IMR-90 (cell line): Measurements from ENCODE around the gene FLT3. TPM values are rescaled to one million over a fixed set of nuclear protein-coding genes. Genes with fewer than 3 reads are reported as not detected.

Source experiments
- ATAC-seq: fragments of 200-7000 bp; cut with Tn5 transposase; 2 replicates; pipeline ENCODE4 v1.9.1; 2020; ENCODE audit warnings: low read depth, mild to moderate bottlenecking, moderate library complexity
- BruUV-seq: library from RNA; stranded (reverse); fragments of 400-500 nt; replicated peaks from 2 replicates; lab custom pipeline; 2021; lab: Mats Ljungman, UMichigan
- CTCF ChIA-PET: fragments of 300-600 bp; formaldehyde crosslinking; extraction: SDS; loops from one replicate; lab custom pipeline; 2021; ENCODE audit warnings: antibody characterized with exemption; lab: Yijun Ruan, JAX
- POLR2A ChIA-PET: fragments of 300-600 bp; sonication (Branson Sonifier 250); formaldehyde crosslinking; loops from one replicate; lab custom pipeline; 2022; ENCODE audit warnings: antibody characterized with exemption; ENCODE audit not compliant: unreplicated experiment; lab: Charles Lee
- DNase-seq: peaks from one replicate; pipeline ENCODE4 v3.0.0; 2013
- H2AFZ ChIP-seq: replicated peaks from 2 replicates; pipeline ENCODE3; 2013; ENCODE audit warnings: low read length, mild to moderate bottlenecking; ENCODE audit not compliant: poor library complexity
- H2AK5ac ChIP-seq: 2 replicates; pipeline ENCODE4 v1.6.1; 2013; ENCODE audit warnings: low read depth, low read length, inconsistent platforms
- H2AK9ac ChIP-seq: replicated peaks from 2 replicates; pipeline ENCODE3; 2013; ENCODE audit warnings: mild to moderate bottlenecking, low read depth, low read length, moderate library complexity; ENCODE audit not compliant: poor library complexity
- H2BK120ac ChIP-seq: 2 replicates; pipeline ENCODE4 v1.6.1; 2013; ENCODE audit warnings: low read depth, low read length, inconsistent platforms
- H2BK15ac ChIP-seq: 3 replicates; pipeline ENCODE4 v1.6.1; 2013; ENCODE audit warnings: low read depth, low read length, inconsistent platforms
- H2BK20ac ChIP-seq: 2 replicates; pipeline ENCODE4 v1.6.1; 2013; ENCODE audit warnings: low read depth, mild to moderate bottlenecking, inconsistent platforms, low read length, moderate library complexity
- H2BK5ac ChIP-seq: 2 replicates; pipeline ENCODE4 v1.6.1; 2013; ENCODE audit warnings: mild to moderate bottlenecking, low read depth, low read length, inconsistent platforms; ENCODE audit not compliant: poor library complexity, severe bottlenecking
- H3K14ac ChIP-seq: replicated peaks from 2 replicates; pipeline ENCODE4 v1.6.1; 2013; ENCODE audit warnings: low read depth, low read length, inconsistent platforms
- H3K18ac ChIP-seq: 2 replicates; pipeline ENCODE4 v1.6.1; 2013; ENCODE audit warnings: low read depth, low read length, control low read depth
- H3K23ac ChIP-seq: 2 replicates; pipeline ENCODE4 v1.6.1; 2013; ENCODE audit warnings: low read depth, low read length, inconsistent platforms
- H3K27ac ChIP-seq: 2 replicates; pipeline ENCODE4 v1.5.1; 2013; ENCODE audit warnings: mild to moderate bottlenecking, control low read depth, low read length; ENCODE audit not compliant: insufficient read depth
- H3K27me3 ChIP-seq: 2 replicates; pipeline ENCODE4 v1.6.1; 2013; ENCODE audit warnings: low read length; ENCODE audit not compliant: control insufficient read depth, insufficient read depth
- H3K36me3 ChIP-seq: 2 replicates; pipeline ENCODE4 v1.6.1; 2013; ENCODE audit warnings: low read length, mixed read lengths; ENCODE audit not compliant: control insufficient read depth, insufficient read depth
- H3K4ac ChIP-seq: 2 replicates; pipeline ENCODE4 v1.6.1; 2013; ENCODE audit warnings: low read depth, low read length, inconsistent platforms
- H3K4me1 ChIP-seq: 2 replicates; pipeline ENCODE4 v1.6.1; 2013; ENCODE audit warnings: low read length, mixed read lengths; ENCODE audit not compliant: control insufficient read depth, insufficient read depth
- H3K4me2 ChIP-seq: 2 replicates; pipeline ENCODE4 v1.6.1; 2013; ENCODE audit warnings: low read depth, mild to moderate bottlenecking, control low read depth, low read length, moderate library complexity
- H3K4me3 ChIP-seq: 2 replicates; pipeline ENCODE4 v1.5.1; 2013; ENCODE audit warnings: low read depth, mild to moderate bottlenecking, control low read depth, low read length, moderate library complexity; ENCODE audit not compliant: insufficient read depth
- H3K56ac ChIP-seq: 2 replicates; pipeline ENCODE4 v1.6.1; 2013; ENCODE audit warnings: low read length, inconsistent platforms; ENCODE audit not compliant: insufficient read depth; ENCODE audit errors: extremely low read depth
- H3K79me1 ChIP-seq, 2 experiments: 2 replicates each; pipeline ENCODE4 v1.6.1; 2013; ENCODE audit warnings: low read length in 2 of 2, inconsistent platforms in 1 of 2, low read depth in 1 of 2
- H3K9ac ChIP-seq: 2 replicates; pipeline ENCODE4 v1.6.1; 2013; ENCODE audit warnings: low read depth, low read length, control low read depth
- H3K9me1 ChIP-seq: 2 replicates; pipeline ENCODE4 v1.6.1; 2013; ENCODE audit warnings: low read length, inconsistent platforms; ENCODE audit not compliant: insufficient read depth
- H3K9me3 ChIP-seq: 2 replicates; pipeline ENCODE4 v1.6.1; 2013; ENCODE audit warnings: low read length; ENCODE audit not compliant: control insufficient read depth, insufficient read depth
- H4K20me1 ChIP-seq: 2 replicates; pipeline ENCODE4 v1.6.1; 2013; ENCODE audit warnings: low read length, inconsistent platforms; ENCODE audit not compliant: insufficient read depth
- H4K5ac ChIP-seq: 2 replicates; pipeline ENCODE4 v1.6.1; 2013; ENCODE audit warnings: mild to moderate bottlenecking, low read depth, low read length, control low read depth
- H4K8ac ChIP-seq, 2 experiments: 2 replicates each; pipeline ENCODE4 v1.6.1; 2013; ENCODE audit warnings: low read depth in 2 of 2, low read length in 2 of 2, control low read depth in 1 of 2, inconsistent platforms in 1 of 2
- H4K91ac ChIP-seq: 2 replicates; pipeline ENCODE4 v1.6.1; 2013; ENCODE audit warnings: low read depth, low read length, inconsistent platforms; ENCODE audit not compliant: insufficient read depth
- BHLHE40 ChIP-seq: fragments of 150-350 bp; IDR thresholded peaks from 2 replicates; pipeline ENCODE4 v1.6.1; 2016; ENCODE audit warnings: mild to moderate bottlenecking, low read depth, low read length
- CEBPB ChIP-seq: IDR thresholded peaks from 2 replicates; pipeline ENCODE4 v1.6.1; 2012; ENCODE audit warnings: low read depth, low read length, improper control_type of control experiment
- FOS ChIP-seq: fragments of 150-350 bp; IDR thresholded peaks from 2 replicates; pipeline ENCODE4 v1.6.1; 2016; ENCODE audit warnings: low read depth, low read length
- MAFK ChIP-seq: IDR thresholded peaks from 2 replicates; pipeline ENCODE4 v1.6.1; 2012; ENCODE audit warnings: low read depth, low read length, improper control_type of control experiment
- MAZ ChIP-seq: IDR thresholded peaks from 2 replicates; pipeline ENCODE4 v1.6.1; 2012; ENCODE audit warnings: low read depth, mild to moderate bottlenecking, low read length, improper control_type of control experiment, moderate library complexity, borderline replicate concordance
- NFE2L2 ChIP-seq: fragments of 150-350 bp; IDR thresholded peaks from 2 replicates; pipeline ENCODE4 v1.6.1; 2016; ENCODE audit warnings: low read depth, mild to moderate bottlenecking, low read length
- POLR2A ChIP-seq: IDR thresholded peaks from 2 replicates; pipeline ENCODE4 v1.6.1; 2012; ENCODE audit warnings: mild to moderate bottlenecking, low read depth, low read length
- RAD21 ChIP-seq: IDR thresholded peaks from 2 replicates; pipeline ENCODE4 v1.6.1; 2012; ENCODE audit warnings: low read length, improper control_type of control experiment
- RCOR1 ChIP-seq: IDR thresholded peaks from 2 replicates; pipeline ENCODE4 v1.6.1; 2012; ENCODE audit warnings: mild to moderate bottlenecking, low read length, improper control_type of control experiment; ENCODE audit not compliant: insufficient replicate concordance
- RFX5 ChIP-seq: IDR thresholded peaks from 2 replicates; pipeline ENCODE4 v1.8.0; 2012; ENCODE audit warnings: low read depth, mild to moderate bottlenecking, low read length, moderate library complexity
- SMC3 ChIP-seq: fragments of 150-350 bp; IDR thresholded peaks from 2 replicates; pipeline ENCODE4 v1.6.1; 2016; ENCODE audit warnings: low read depth, mild to moderate bottlenecking, antibody characterized with exemption, low read length, moderate library complexity
- WGBS, 2 experiments: methylation state at CpG; one replicate each; pipeline versions ENCODE4 v1.1.5 to v1.1.7; 2013; ENCODE audit warnings: missing lambda C conversion rate in 2 of 2; ENCODE audit not compliant: insufficient read length in 1 of 2; ENCODE audit errors: extremely low coverage in 2 of 2; 5-methylcytosine and 5-hydroxymethylcytosine counted together
- dilution Hi-C: fragments of 300-500 bp; cut with HindIII; formaldehyde crosslinking; loops from one replicate; pipeline ENCODE4 v1.14.3; 2018; ENCODE audit warnings: low sequenced_read_pairs; ENCODE audit not compliant: unreplicated experiment
- in situ Hi-C: fragments of 300-500 bp; cut with MboI; formaldehyde crosslinking; loops from 3 replicates; pipeline ENCODE4 v1.14.3; 2019; ENCODE audit warnings: low sequenced_read_pairs, inconsistent platforms, mixed read lengths
- intact Hi-C: fragments of 100-400 bp; cut with micrococcal nuclease; formaldehyde crosslinking; loops from 2 replicates; pipeline ENCODE4 v1.10.0; 2022
- polyA plus RNA-seq, 3 experiments: library from polyadenylated mRNA; depleted of rRNA; stranded (reverse); fragments of >200 nt; gene quantifications; 2 replicates each; pipeline ENCODE4 v1.2.3, GENCODE V29; 2012; ENCODE audit warnings: low replicate concordance in 1 of 3
- total RNA-seq: library from RNA; depleted of rRNA; stranded (reverse); fragments of >200 nt; gene quantifications from 2 replicates; pipeline ENCODE4 v1.2.3, GENCODE V29; 2012
- TF ChIP-seq, protein P1 (sequence below): conservative IDR thresholded peaks from 2 replicates; pipeline ENCODE4 v1.5.1; 2012; ENCODE audit warnings: mild to moderate bottlenecking, low read depth, low read length, improper control_type of control experiment
- TF ChIP-seq, protein P2 (sequence below): fragments of 150-350 bp; IDR thresholded peaks from 2 replicates; pipeline ENCODE4 v1.6.1; 2017; ENCODE audit warnings: mild to moderate bottlenecking, antibody characterized with exemption, low read length, low read depth
- TF ChIP-seq, protein P3 (sequence below): fragments of 150-350 bp; IDR thresholded peaks from 2 replicates; pipeline ENCODE4 v1.6.1; 2016; ENCODE audit warnings: low read depth, mild to moderate bottlenecking, low read length, moderate library complexity, borderline replicate concordance

FLT3 gene
- total and polyA plus RNA-seq, 2 of the 4 experiments (the other 2 are of a cell fraction) = not detected

DNA sequence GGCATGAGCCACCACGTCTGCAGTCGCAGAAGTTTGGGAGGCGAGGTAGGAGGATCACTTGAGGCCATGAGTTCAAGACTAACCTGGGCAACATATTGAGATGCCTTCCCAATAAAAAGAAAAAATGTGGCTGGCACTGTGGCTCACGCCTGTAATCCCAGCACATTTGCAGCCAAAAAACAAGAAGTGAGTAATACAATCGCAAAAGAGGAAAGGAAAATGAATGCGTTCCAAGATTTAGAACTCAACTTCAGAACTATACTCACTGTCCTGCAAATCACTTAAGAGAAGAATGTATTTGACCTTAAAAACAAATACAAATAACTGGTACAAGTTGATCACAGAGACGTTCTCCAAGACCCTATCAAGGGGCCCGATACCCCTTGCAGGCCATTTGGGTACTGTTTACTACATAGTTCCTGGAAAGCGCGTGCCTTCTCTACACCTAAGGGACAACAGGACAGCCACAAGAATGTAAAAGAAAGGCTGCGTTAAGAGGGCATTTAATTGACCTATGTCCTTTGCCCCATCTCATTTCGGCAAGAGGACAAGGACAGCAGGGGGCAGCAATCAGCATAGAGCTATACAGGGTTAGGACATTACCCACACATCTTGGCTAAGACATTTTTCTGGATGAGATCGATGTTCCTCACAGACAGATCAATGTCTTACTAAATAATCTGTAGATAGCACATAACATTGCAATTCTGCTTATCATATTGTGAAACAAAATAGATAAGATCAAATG lies 41.3 kb downstream of the FLT3 start:
- 76% methylated on average over 4 of the region's 13 CpGs; no CpG with 5 or more reads in 1 of the 2 experiments for WGBS, 2 experiments

More for the DNA sequence above, 41.3 kb downstream of the FLT3 start:
- Histone ChIP-seq H2BK15ac (no peak overlapping the region), H2AK9ac (no peak overlapping the region), H3K23ac (no peak overlapping the region), H4K5ac (no peak overlapping the region), H3K9me1 (no peaks in the 10 kb centered on the region), H2BK120ac (no peak overlapping the region), H2AFZ (no peak overlapping the region), H3K4me3 (no peak overlapping the region), H4K91ac (no peak overlapping the region), H4K8ac (no peak overlapping the region), H3K4me2 (no peak overlapping the region), H3K4ac (no peak overlapping the region), H3K9ac (no peak overlapping the region), H3K56ac (no peak overlapping the region), H4K20me1 (no peaks in the 10 kb centered on the region), H2BK5ac (no peak overlapping the region), H3K27me3 (peaks cover 13% of the 10 kb centered on the region), H3K4me1 (no peaks in the 10 kb centered on the region), H3K14ac (no peak overlapping the region), H2BK20ac (no peak overlapping the region), H3K9me3 (no peaks in the 10 kb centered on the region), H3K79me1 (no peaks in the 10 kb centered on the region), H3K27ac (no peak overlapping the region), H3K36me3 (no peaks in the 10 kb centered on the region), H3K18ac (no peak overlapping the region), H2AK5ac (no peak overlapping the region)
- TF ChIP-seq, protein P1, sequence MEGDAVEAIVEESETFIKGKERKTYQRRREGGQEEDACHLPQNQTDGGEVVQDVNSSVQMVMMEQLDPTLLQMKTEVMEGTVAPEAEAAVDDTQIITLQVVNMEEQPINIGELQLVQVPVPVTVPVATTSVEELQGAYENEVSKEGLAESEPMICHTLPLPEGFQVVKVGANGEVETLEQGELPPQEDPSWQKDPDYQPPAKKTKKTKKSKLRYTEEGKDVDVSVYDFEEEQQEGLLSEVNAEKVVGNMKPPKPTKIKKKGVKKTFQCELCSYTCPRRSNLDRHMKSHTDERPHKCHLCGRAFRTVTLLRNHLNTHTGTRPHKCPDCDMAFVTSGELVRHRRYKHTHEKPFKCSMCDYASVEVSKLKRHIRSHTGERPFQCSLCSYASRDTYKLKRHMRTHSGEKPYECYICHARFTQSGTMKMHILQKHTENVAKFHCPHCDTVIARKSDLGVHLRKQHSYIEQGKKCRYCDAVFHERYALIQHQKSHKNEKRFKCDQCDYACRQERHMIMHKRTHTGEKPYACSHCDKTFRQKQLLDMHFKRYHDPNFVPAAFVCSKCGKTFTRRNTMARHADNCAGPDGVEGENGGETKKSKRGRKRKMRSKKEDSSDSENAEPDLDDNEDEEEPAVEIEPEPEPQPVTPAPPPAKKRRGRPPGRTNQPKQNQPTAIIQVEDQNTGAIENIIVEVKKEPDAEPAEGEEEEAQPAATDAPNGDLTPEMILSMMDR = peak; percentile 32
- TF ChIP-seq RCOR1 (no peak), CEBPB (no peak), BHLHE40 (no peak), MAFK (no peak), NFE2L2 (no peak), MAZ (no peak), RFX5 (no peak), SMC3 (0 out of 2 replicates have a peak, but pooled peaks have one; percentile 18), RAD21 (peak; percentile 29; the same call in 1 of the 2 replicates), FOS (no peak), POLR2A (no peak)
- TF ChIP-seq, protein P2, sequence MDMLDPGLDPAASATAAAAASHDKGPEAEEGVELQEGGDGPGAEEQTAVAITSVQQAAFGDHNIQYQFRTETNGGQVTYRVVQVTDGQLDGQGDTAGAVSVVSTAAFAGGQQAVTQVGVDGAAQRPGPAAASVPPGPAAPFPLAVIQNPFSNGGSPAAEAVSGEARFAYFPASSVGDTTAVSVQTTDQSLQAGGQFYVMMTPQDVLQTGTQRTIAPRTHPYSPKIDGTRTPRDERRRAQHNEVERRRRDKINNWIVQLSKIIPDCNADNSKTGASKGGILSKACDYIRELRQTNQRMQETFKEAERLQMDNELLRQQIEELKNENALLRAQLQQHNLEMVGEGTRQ = no peak
- TF ChIP-seq, protein P3, sequence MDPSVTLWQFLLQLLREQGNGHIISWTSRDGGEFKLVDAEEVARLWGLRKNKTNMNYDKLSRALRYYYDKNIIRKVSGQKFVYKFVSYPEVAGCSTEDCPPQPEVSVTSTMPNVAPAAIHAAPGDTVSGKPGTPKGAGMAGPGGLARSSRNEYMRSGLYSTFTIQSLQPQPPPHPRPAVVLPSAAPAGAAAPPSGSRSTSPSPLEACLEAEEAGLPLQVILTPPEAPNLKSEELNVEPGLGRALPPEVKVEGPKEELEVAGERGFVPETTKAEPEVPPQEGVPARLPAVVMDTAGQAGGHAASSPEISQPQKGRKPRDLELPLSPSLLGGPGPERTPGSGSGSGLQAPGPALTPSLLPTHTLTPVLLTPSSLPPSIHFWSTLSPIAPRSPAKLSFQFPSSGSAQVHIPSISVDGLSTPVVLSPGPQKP = no peak
- POLR2A ChIA-PET = no interaction called here
- CTCF ChIA-PET = no interaction called here
- DNase-seq (peak; percentile 15), ATAC-seq (0 out of 2 replicates have a peak, but pooled peaks have one; percentile 29)
- dilution Hi-C loops = no loop called here
- BruUV-seq = no TSS peak
- in situ Hi-C loops = no loop called here
- intact Hi-C loops = no loop called here
